Measurements from ENCODE around the gene HABP4.

- TF ChIP-seq MAX (IDR thresholded peaks at IDR 0.05) (no peak), CTCF (IDR thresholded peaks at IDR 0.05) (no peak), NPAS2 (CRISPR knock-in tag; IDR thresholded peaks at IDR 0.05; ENCODE audit: borderline replicate concordance) (no peak), CBX2 (IDR thresholded peaks at IDR 0.05; ENCODE audit: borderline replicate concordance, low read depth) (no peak), ZSCAN20 (CRISPR knock-in tag; IDR thresholded peaks at IDR 0.05) (no peak), KDM1A (IDR thresholded peaks at IDR 0.05; ENCODE audit: low read depth) (no peak), KDM5A (IDR thresholded peaks at IDR 0.05) (no peak), POLR2A (IDR thresholded peaks at IDR 0.05; ENCODE audit: low read length) (no peak)
Observed at GRCh38 chr9:96491880-96492525, 42.0 kb downstream of the HABP4 start.

Data from A549 (cell line).